Upper lobe of right lung (tissue), 1 donor: Measurements from ENCODE around the gene FOXA1. TPM values are rescaled to one million over a fixed set of nuclear protein-coding genes. Genes with fewer than 3 reads are reported as not detected.

Source experiments
- ATAC-seq: fragments of 200-7000 bp; cut with Tn5 transposase; one replicate; pipeline ENCODE4 v1.9.1; 2020; ENCODE audit warnings: mild to moderate bottlenecking, moderate library complexity
- DNase-seq: peaks from one replicate; pipeline ENCODE4 v3.0.0-alpha.2; 2020
- H3K27ac ChIP-seq: fragments of 200-600 bp; one replicate; pipeline ENCODE4 v1.8.0; 2022
- H3K27me3 ChIP-seq: fragments of 200-600 bp; one replicate; pipeline ENCODE4 v1.8.0; 2022; ENCODE audit warnings: mild to moderate bottlenecking
- H3K36me3 ChIP-seq: fragments of 200-600 bp; one replicate; pipeline ENCODE4 v1.8.0; 2022
- H3K4me1 ChIP-seq: fragments of 200-600 bp; one replicate; pipeline ENCODE4 v1.8.0; 2022
- H3K4me3 ChIP-seq: fragments of 200-600 bp; one replicate; pipeline ENCODE4 v1.8.0; 2022; ENCODE audit warnings: mild to moderate bottlenecking
- H3K9me3 ChIP-seq: fragments of 200-600 bp; one replicate; pipeline ENCODE4 v1.8.0; 2022
- CTCF ChIP-seq: fragments of 200-600 bp; IDR thresholded peaks from one replicate; pipeline ENCODE4 v1.8.0; 2022; ENCODE audit warnings: antibody characterized with exemption
- intact Hi-C: fragments of 100-400 bp; cut with DNase I; formaldehyde crosslinking; loops from one replicate; pipeline ENCODE4 v1.11.0; 2022
- total RNA-seq: library from RNA; stranded (reverse); fragmentation: NEBNext Ultra II Directional; extraction: Animal tissue kit (Norgen Biotek cat#: 25700); gene quantifications from one replicate; pipeline ENCODE4 v1.2.1, GENCODE V29; 2021
- donor health status: DM: no; HTN: yes; CAD: no; lungs with severe emphysema.

The FOXA1 gene
- total RNA-seq, 1 donor from 2014 or later, result 20.6 TPM

GRCh38 chr14:37597914-37598746 lies 3.1 kb upstream of the FOXA1 start:
- peak; percentile 73 for ATAC-seq
- H3K9me3 ChIP-seq, result no peaks in the 10 kb centered on the region
- H3K4me1 ChIP-seq, result peaks cover 20% of the 10 kb centered on the region
- H3K27me3 ChIP-seq, result peaks cover 89% of the 10 kb centered on the region
- intact Hi-C loops, result no loop called here
- no peak for TF ChIP-seq CTCF
- H3K4me3 ChIP-seq, result peak overlapping the region; percentile 46
- DNase-seq, result peak; percentile 90
- H3K36me3 ChIP-seq, result no peaks in the 10 kb centered on the region
- peak overlapping the region; percentile 86 for H3K27ac ChIP-seq

GRCh38 chr14:37597538-37597913 lies 2.5 kb upstream of the FOXA1 start:
- intact Hi-C loops, result no loop called here
- Histone ChIP-seq H3K4me1 (peaks cover 20% of the 10 kb centered on the region), H3K9me3 (no peaks in the 10 kb centered on the region), H3K4me3 (peak overlapping the region; percentile 46), H3K27me3 (peaks cover 89% of the 10 kb centered on the region), H3K27ac (peak overlapping the region; percentile 86), H3K36me3 (no peaks in the 10 kb centered on the region)
- ATAC-seq, result no peak
- peak; percentile 77 for DNase-seq
- peak; percentile 31 for TF ChIP-seq CTCF

GRCh38 chr14:37596790-37597472 lies 1.9 kb upstream of the FOXA1 start:
- peaks cover 20% of the 10 kb centered on the region for H3K4me1 ChIP-seq
- peaks cover 89% of the 10 kb centered on the region for H3K27me3 ChIP-seq
- H3K4me3 ChIP-seq, result peak overlapping the region; percentile 46
- DNase-seq (no peak), ATAC-seq (no peak)
- intact Hi-C loops, result no loop called here
- H3K9me3 ChIP-seq, result no peaks in the 10 kb centered on the region
- H3K36me3 ChIP-seq, result no peaks in the 10 kb centered on the region
- no peak overlapping the region for H3K27ac ChIP-seq
- no peak for TF ChIP-seq CTCF

- no peaks in the 10 kb centered on the region for H3K36me3 ChIP-seq
- no peaks in the 10 kb centered on the region for H3K9me3 ChIP-seq
- no peak for TF ChIP-seq CTCF
- peaks cover 89% of the 10 kb centered on the region for H3K27me3 ChIP-seq
- peak overlapping the region; percentile 52 for H3K4me3 ChIP-seq
- H3K4me1 ChIP-seq, result peaks cover 20% of the 10 kb centered on the region
- peak overlapping the region; percentile 87 for H3K27ac ChIP-seq
- DNase-seq, result peak; percentile 91
- intact Hi-C loops, result no loop called here
- ATAC-seq, result peak; percentile 70
Observed at GRCh38 chr14:37595809-37596621, 966 bp upstream of the FOXA1 start.

- Histone ChIP-seq H3K4me1 (peaks cover 13% of the 10 kb centered on the region), H3K9me3 (no peaks in the 10 kb centered on the region), H3K4me3 (peak overlapping the region; percentile 54), H3K27me3 (peaks cover 89% of the 10 kb centered on the region), H3K36me3 (no peaks in the 10 kb centered on the region), H3K27ac (peak overlapping the region; percentile 87)
- peak; percentile 71 for TF ChIP-seq CTCF
- intact Hi-C loops, result no loop called here
- peak; percentile 78 for DNase-seq
- ATAC-seq, result peak; percentile 24
Observed at GRCh38 chr14:37594238-37594970, 645 bp downstream of the FOXA1 start.
